GM23248 (cell line): ENCODE data around the gene CRELD2. TPM values are rescaled to one million over a fixed set of nuclear protein-coding genes. Genes with fewer than 3 reads are reported as not detected.

Experiments used
- DNase-seq: peaks from one replicate; pipeline ENCODE4 v3.0.0-alpha.2; 2015
- H2AFZ ChIP-seq: fragments of 200-600 bp; sonication (generic); 2 replicates; pipeline ENCODE4 v1.6.1; 2016; ENCODE audit warnings: antibody characterized with exemption
- H3F3A ChIP-seq: fragments of 200-600 bp; sonication (generic); 2 replicates; pipeline ENCODE4 v1.6.1; 2016; ENCODE audit warnings: mild to moderate bottlenecking, antibody characterized with exemption, mixed run types; ENCODE audit not compliant: insufficient read depth
- H3K27ac ChIP-seq: fragments of 200-600 bp; sonication (generic); 2 replicates; pipeline ENCODE4 v1.5.1; 2016; ENCODE audit warnings: mild to moderate bottlenecking
- H3K27me3 ChIP-seq: fragments of 200-600 bp; sonication (generic); replicated peaks from 2 replicates; pipeline ENCODE4 v1.6.1; 2016; ENCODE audit warnings: mild to moderate bottlenecking; ENCODE audit not compliant: insufficient read depth
- H3K36me3 ChIP-seq: fragments of 200-600 bp; sonication (generic); 2 replicates; pipeline ENCODE4 v1.6.1; 2016; ENCODE audit warnings: low read depth, mild to moderate bottlenecking
- H3K4me1 ChIP-seq: fragments of 200-600 bp; sonication (generic); 2 replicates; pipeline ENCODE4 v1.6.1; 2016; ENCODE audit warnings: mild to moderate bottlenecking; ENCODE audit not compliant: insufficient read depth
- H3K4me2 ChIP-seq: fragments of 200-600 bp; sonication (generic); one replicate; pipeline ENCODE4 v1.6.1; 2016; ENCODE audit warnings: mild to moderate bottlenecking; ENCODE audit not compliant: unreplicated experiment
- H3K4me3 ChIP-seq: fragments of 200-600 bp; sonication (generic); 2 replicates; pipeline ENCODE4 v1.5.1; 2016; ENCODE audit warnings: mild to moderate bottlenecking
- H3K79me2 ChIP-seq: fragments of 200-600 bp; sonication (generic); 2 replicates; pipeline ENCODE4 v1.6.1; 2016; ENCODE audit warnings: mild to moderate bottlenecking; ENCODE audit not compliant: insufficient read depth
- H3K9ac ChIP-seq: fragments of 200-600 bp; sonication (generic); 2 replicates; pipeline ENCODE4 v1.6.1; 2016; ENCODE audit warnings: mild to moderate bottlenecking
- H3K9me2 ChIP-seq: fragments of 200-600 bp; sonication (generic); 2 replicates; pipeline ENCODE4 v1.6.1; 2016; ENCODE audit warnings: mixed run types, mild to moderate bottlenecking, moderate library complexity; ENCODE audit not compliant: insufficient read depth
- H3K9me3 ChIP-seq: fragments of 200-600 bp; sonication (generic); one replicate; pipeline ENCODE4 v1.6.1; 2017; ENCODE audit warnings: low read depth
- H4K20me1 ChIP-seq: fragments of 200-600 bp; sonication (generic); 2 replicates; pipeline ENCODE4 v1.6.0; 2016; ENCODE audit not compliant: insufficient read depth
- EZH2 ChIP-seq: fragments of 200-600 bp; sonication (generic); IDR thresholded peaks from 2 replicates; pipeline ENCODE4 v1.6.1; 2018; ENCODE audit warnings: antibody characterized with exemption, mild to moderate bottlenecking; ENCODE audit not compliant: insufficient read depth, poor library complexity, severe bottlenecking
- EZH2phosphoT487 ChIP-seq: fragments of 200-600 bp; sonication (generic); IDR thresholded peaks from 2 replicates; pipeline ENCODE4 v1.6.1; 2018; ENCODE audit warnings: antibody characterized with exemption, moderate library complexity, mild to moderate bottlenecking, low read depth; ENCODE audit not compliant: insufficient read depth
- WGBS, 2 experiments: methylation state at CpG; one replicate each; pipeline ENCODE4 v1.1.6; 2015 to 2017; ENCODE audit warnings: low lambda C conversion rate in 2 of 2, low coverage in 1 of 2; ENCODE audit errors: missing lambda C conversion rate in 2 of 2; 5-methylcytosine and 5-hydroxymethylcytosine counted together
- in situ Hi-C: fragments of 300-500 bp; cut with MboI; formaldehyde crosslinking; loops from 2 replicates; pipeline ENCODE4 v1.15.0; 2020
- polyA plus RNA-seq: library from polyadenylated mRNA; unstranded; fragments of >200 nt; fragmentation: Nextera tagmentation; extraction: Ambion mirVana; gene quantifications from 2 replicates; pipeline ENCODE4 v1.2.1, GENCODE V29; 2016
- total RNA-seq: library from RNA; depleted of rRNA; stranded (reverse); fragments of >200 nt; shearing (Covaris generic); gene quantifications from 2 replicates; pipeline ENCODE4 v1.2.3, GENCODE V29; 2014; rRNA removed

Gene CRELD2
- total RNA-seq = 57.1 and 73.2 TPM in 2 replicates
- polyA plus RNA-seq = 78.4 and 80.0 TPM in 2 replicates

- Histone ChIP-seq H3K4me2 (peak within 1 kb of the TSS; percentile 96), H3K9ac (peak within 1 kb of the TSS; percentile 92), H3K9me3 (no peaks in the 10 kb centered on the region), H3K4me1 (peaks cover 3% of the 10 kb centered on the region; the same call in 1 of the 2 replicates), H3K27ac (peak within 1 kb of the TSS; percentile 88), H3K79me2 (peaks cover 21% of the 10 kb centered on the region), H4K20me1 (no peaks in the 10 kb centered on the region), H3K4me3 (peak within 1 kb of the TSS; percentile 86), H2AFZ (peak within 1 kb of the TSS; percentile 87), H3K36me3 (no peaks in the 10 kb centered on the region), H3K9me2 (no peaks in the 10 kb centered on the region), H3F3A (no peaks in the 10 kb centered on the region), H3K27me3 (no peaks in the 10 kb centered on the region)
- TF ChIP-seq EZH2 (no peak), EZH2phosphoT487 (no peak)
- in situ Hi-C loops = no loop called here
- WGBS, 2 experiments = 0 to 1% methylated on average over 72 to 90 of the region's 103 CpGs
- peak; percentile 99 for DNase-seq
Measured at GRCh38 chr22:49917974-49918910, at the start of gene CRELD2, which contains the start of gene ALG12. TSS of gene CRELD2 (plus strand) at chr22:49918634. CDS start at chr22:49918770, 136 bp downstream. TSS of gene ALG12 (minus strand) at chr22:49918438. CDS start at chr22:49913765, 4,673 bp downstream.

GRCh38 chr22:49869086-49869830 lies 49.2 kb upstream of the CRELD2 start:
- WGBS, 2 experiments = 89 to 92% methylated on average over 17 of the region's 17 CpGs
- Histone ChIP-seq H2AFZ (no peak overlapping the region), H3K79me2 (peaks cover 100% of the 10 kb centered on the region), H3K9me2 (no peaks in the 10 kb centered on the region), H3K9me3 (peaks cover 4% of the 10 kb centered on the region), H3K9ac (no peak overlapping the region), H3F3A (no peaks in the 10 kb centered on the region), H3K4me1 (no peaks in the 10 kb centered on the region), H3K4me3 (no peak overlapping the region), H3K27me3 (no peaks in the 10 kb centered on the region), H3K4me2 (no peak overlapping the region), H4K20me1 (peaks cover 4% of the 10 kb centered on the region; the same call in 1 of the 2 replicates), H3K27ac (no peak overlapping the region), H3K36me3 (peaks cover 12% of the 10 kb centered on the region; the same call in 1 of the 2 replicates)
- no peak for DNase-seq
- TF ChIP-seq EZH2phosphoT487 (no peak), EZH2 (no peak)
- in situ Hi-C loops = no loop called here

- Histone ChIP-seq H3K9me2 (no peaks in the 10 kb centered on the region), H3F3A (no peaks in the 10 kb centered on the region), H3K4me2 (no peak overlapping the region), H3K9ac (no peak overlapping the region), H3K79me2 (peaks cover 99% of the 10 kb centered on the region), H3K27ac (no peak overlapping the region), H3K27me3 (no peaks in the 10 kb centered on the region), H3K4me3 (no peak overlapping the region), H3K4me1 (no peaks in the 10 kb centered on the region), H3K36me3 (peaks cover 12% of the 10 kb centered on the region; the same call in 1 of the 2 replicates), H4K20me1 (peaks cover 4% of the 10 kb centered on the region; the same call in 1 of the 2 replicates), H2AFZ (no peak overlapping the region), H3K9me3 (peaks cover 4% of the 10 kb centered on the region)
- in situ Hi-C loops = no loop called here
- WGBS, 2 experiments = 87 to 88% methylated on average over 14 of the region's 14 CpGs
- no peak for TF ChIP-seq EZH2
- no peak for TF ChIP-seq EZH2phosphoT487
- DNase-seq = no peak
Measured at GRCh38 chr22:49869845-49870712, 48.4 kb upstream of the CRELD2 start.
